HAP-1 (cell line): ENCODE measurements around the gene ARL6IP6.
A peak's percentile ranks its signal among the peaks of the same experiment; 100 is the strongest.
"Not testable (repeated sequence)": the region's sequence is repeated elsewhere in the genome, so short reads cannot be mapped to it uniquely, and the experiment has no call there.

Experiments
- DNase-seq, 2 experiments: peaks; one replicate each; pipeline ENCODE4 v3.0.0-alpha.2; 2016 to 2020; ENCODE audit warnings: low spot score in 2 of 2
- H3K27me3 ChIP-seq: fragments of 250-450 bp; sonication (Bioruptor Pico); 2 replicates; pipeline ENCODE4 v1.5.1; 2020; ENCODE audit warnings: low read depth, mild to moderate bottlenecking, moderate library complexity
- H3K36me3 ChIP-seq: fragments of 250-450 bp; sonication (Bioruptor Pico); replicated peaks from 2 replicates; pipeline ENCODE4 v1.5.1; 2020; ENCODE audit warnings: mild to moderate bottlenecking
- H3K4me1 ChIP-seq: fragments of 250-450 bp; sonication (Bioruptor Pico); 2 replicates; pipeline ENCODE4 v1.5.1; 2020; ENCODE audit warnings: mild to moderate bottlenecking
- H3K4me3 ChIP-seq: fragments of 250-450 bp; sonication (Bioruptor Pico); 2 replicates; pipeline ENCODE4 v1.5.1; 2020; ENCODE audit warnings: mild to moderate bottlenecking, moderate library complexity
- H3K9me3 ChIP-seq: fragments of 250-450 bp; sonication (Bioruptor Pico); 2 replicates; pipeline ENCODE4 v1.5.1; 2020; ENCODE audit warnings: mild to moderate bottlenecking, moderate library complexity
- in situ Hi-C: fragments of 300-500 bp; cut with MboI; formaldehyde crosslinking; loops from 3 replicates; pipeline ENCODE4 v1.14.3; 2020; ENCODE audit warnings: low sequenced_read_pairs, inconsistent platforms, mixed read lengths

ARL6IP6 gene

DNA sequence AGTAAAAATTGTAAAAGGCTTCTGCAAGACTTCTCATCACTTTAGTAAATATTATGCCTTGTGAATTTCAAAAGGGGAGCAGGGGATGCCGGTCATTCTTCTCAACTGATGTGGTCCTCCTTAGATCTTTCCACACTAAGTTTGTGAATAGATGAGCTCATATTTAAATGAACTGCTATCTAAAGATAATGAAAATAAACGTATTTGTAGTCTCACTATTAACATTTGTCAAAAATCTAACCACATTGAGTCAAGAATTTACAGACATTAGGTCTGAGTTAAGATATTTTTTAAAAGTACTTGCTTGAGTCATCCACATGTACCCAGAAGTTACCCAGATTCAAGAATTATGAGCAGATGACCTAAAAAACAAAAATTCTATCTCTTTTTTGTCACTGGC lies 7.7 kb upstream of the ARL6IP6 start:
- H3K4me1 ChIP-seq: peaks cover 7% of the 10 kb centered on the region
- in situ Hi-C loops: no loop called here
- no peak for DNase-seq
- no peaks in the 10 kb centered on the region for H3K27me3 ChIP-seq
- H3K9me3 ChIP-seq: no peaks in the 10 kb centered on the region
- H3K36me3 ChIP-seq: peaks cover 79% of the 10 kb centered on the region
- H3K4me3 ChIP-seq: no peak overlapping the region

DNA sequence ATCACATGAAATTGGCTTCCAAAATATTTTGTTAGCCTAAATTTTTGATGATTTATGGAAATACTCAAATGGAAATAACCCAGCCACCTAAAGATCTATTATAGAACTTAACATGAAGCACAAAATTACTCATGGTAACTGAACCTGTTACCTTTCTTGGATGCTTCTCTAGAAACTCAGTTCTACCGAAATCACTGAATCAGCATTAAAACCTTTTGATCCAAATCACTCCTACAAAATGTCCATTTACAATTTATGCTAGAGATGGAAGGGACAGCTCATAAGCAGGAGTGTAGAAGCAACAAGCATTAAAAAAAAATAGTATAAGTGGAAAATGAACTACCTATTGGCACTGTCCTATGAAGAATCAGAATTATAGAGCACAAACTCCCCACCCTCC lies 3.3 kb upstream of the ARL6IP6 start:
- H3K4me3 ChIP-seq: no peak overlapping the region; the same call in 1 of the 2 replicates
- H3K4me1 ChIP-seq: peaks cover 9% of the 10 kb centered on the region
- H3K9me3 ChIP-seq: no peaks in the 10 kb centered on the region
- H3K27me3 ChIP-seq: no peaks in the 10 kb centered on the region
- DNase-seq: no peak
- in situ Hi-C loops: no loop called here
- peaks cover 59% of the 10 kb centered on the region for H3K36me3 ChIP-seq

DNA sequence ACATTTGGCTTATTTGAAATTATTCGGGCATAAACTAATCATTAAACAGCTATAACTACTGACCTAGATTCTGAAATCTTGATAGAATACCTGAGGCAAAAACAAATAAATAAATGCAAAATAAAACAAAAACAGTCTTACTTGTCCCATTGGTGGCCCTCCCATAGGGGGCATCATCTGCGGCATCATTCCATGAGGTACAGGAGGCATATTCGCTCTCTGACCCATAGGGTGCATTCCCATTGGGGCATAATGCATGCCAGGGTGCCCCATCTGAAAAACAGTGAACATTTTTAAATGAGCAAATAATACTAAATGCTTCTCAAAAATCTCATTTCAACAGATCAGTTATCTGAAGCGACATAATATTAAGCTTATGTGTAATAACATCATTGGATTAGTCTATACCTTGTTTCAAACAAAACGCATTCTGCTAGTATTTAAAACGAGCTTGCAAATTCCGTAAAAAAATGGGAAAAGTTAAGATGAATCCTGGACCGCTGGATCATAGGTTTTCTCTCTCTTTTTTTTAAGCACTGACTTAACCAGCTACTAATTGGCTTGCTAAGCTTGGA lies 2.5 kb upstream of the ARL6IP6 start:
- Histone ChIP-seq H3K36me3 (peaks cover 58% of the 10 kb centered on the region), H3K4me3 (peak overlapping the region; percentile 88), H3K4me1 (peaks cover 14% of the 10 kb centered on the region), H3K27me3 (no peaks in the 10 kb centered on the region), H3K9me3 (no peaks in the 10 kb centered on the region)
- in situ Hi-C loops: no loop called here
- peak; percentile 47 to 71 for DNase-seq

DNA sequence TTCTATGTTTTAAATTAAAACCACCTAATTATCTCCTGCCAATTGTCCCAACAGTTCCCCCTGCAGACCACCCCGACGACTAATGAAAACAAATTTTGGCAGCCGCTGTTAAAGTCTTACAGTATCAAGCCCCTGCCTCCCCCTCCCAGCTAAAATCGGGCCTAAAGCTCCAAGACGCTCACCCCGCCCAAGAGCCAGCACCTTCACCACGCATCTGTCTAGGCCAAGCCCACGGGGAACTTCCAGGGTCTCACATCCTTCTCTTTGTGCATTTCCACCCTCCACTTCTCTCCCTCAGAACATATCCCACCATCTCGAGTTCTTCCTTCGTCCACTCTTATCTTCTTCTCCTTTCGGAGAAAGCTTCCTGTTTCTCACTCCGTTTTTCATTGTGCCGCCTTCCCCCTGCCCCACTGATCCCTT lies 1.6 kb upstream of the ARL6IP6 start:
- peak overlapping the region; percentile 88 for H3K4me3 ChIP-seq
- in situ Hi-C loops: no loop called here
- H3K27me3 ChIP-seq: no peaks in the 10 kb centered on the region
- H3K9me3 ChIP-seq: no peaks in the 10 kb centered on the region
- peaks cover 56% of the 10 kb centered on the region for H3K36me3 ChIP-seq
- H3K4me1 ChIP-seq: peaks cover 17% of the 10 kb centered on the region
- peak; percentile 24 to 58 for DNase-seq

DNA sequence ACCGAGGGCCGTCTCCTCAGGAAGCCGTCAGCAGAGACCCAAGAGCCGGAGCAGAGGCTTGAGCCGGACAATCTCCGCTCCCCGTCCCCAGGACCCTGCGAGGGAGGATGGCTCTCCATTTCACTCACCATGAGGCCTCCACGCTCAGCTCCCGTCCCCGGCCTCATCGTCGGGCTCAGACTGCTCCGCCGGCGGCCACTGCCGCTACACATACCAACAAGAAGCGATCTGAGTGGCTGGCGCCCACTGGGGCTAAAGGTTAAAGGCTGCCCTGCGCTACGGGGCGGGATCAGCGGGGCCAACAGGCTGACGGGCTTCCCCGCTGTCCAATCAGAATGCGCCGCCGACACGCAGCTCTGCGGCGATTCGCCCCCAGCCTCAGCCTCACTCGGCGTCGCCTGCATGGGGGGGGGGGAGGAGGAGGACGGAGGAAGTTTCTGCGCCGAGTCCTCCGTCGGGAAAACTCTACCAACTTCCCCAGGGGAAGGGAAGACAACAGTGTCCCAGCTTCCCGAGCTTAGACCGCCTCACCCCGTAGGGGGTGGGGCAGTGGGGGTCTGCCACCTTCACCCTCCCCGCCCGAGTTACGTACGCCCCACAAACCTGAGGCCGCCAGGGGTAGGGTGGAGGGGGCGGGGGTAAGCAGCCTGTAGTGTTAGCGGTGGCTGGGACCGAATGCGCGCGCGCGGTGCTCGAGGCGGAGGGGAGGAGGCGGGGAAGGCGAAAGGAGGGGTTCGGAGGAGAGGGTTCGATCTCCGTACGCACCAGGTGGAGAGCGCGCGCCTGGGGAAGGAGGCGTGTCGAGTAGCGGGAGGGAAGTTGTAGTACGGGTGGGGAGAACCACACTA lies 968 bp upstream of the ARL6IP6 start, which contains the start of gene PRPF40A:
Gene PRPF40A (minus strand): TSS at position 234 of the 848 bp plus-strand sequence. CDS start 22 bp downstream, at position 212.
- DNase-seq: peak; percentile 88 to 99
- H3K4me3 ChIP-seq: peak within 1 kb of the TSS; percentile 88
- peaks cover 17% of the 10 kb centered on the region for H3K4me1 ChIP-seq
- no peaks in the 10 kb centered on the region for H3K9me3 ChIP-seq
- no peaks in the 10 kb centered on the region for H3K27me3 ChIP-seq
- H3K36me3 ChIP-seq: peaks cover 50% of the 10 kb centered on the region
- in situ Hi-C loops: no loop called here

DNA sequence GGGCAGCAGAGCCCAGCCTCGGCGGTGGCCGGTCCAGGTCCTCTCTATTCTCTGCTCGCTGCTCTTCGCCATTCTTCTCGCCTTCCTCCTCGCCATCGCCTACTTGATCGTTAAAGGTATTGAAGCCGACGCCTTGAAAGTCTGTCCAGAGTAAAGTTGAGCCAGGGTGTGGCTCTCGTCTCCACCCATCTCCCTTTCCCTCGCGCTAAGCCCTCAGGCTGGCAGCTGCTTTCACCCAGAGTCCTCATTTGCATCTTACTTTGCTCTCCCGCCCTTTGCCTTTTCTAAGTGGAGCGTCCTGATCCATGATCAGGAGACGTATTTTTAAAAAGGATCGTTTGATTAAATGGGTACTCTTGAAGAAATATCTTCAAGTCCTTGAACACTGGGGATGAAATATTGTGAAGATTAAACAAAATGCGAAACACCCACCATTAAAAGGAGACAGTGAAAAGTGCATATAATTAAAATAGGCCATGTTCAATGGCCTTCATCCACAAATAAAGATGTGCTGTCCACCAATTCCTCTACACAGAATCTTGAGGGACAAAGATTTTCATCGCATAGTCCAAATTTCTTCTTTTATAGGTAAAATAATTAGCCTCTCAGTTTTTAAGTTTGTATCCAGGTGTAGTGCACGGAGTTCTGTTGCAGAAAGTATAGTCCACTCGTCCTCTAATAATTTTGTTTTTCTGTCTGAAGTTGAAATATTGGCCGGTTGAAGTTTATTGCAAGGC lies 657 bp downstream of the ARL6IP6 start:
- DNase-seq: peak; percentile 85 to 86
- H3K27me3 ChIP-seq: no peaks in the 10 kb centered on the region
- H3K4me3 ChIP-seq: peak overlapping the region; percentile 88
- H3K4me1 ChIP-seq: peaks cover 17% of the 10 kb centered on the region
- H3K9me3 ChIP-seq: no peaks in the 10 kb centered on the region
- peaks cover 43% of the 10 kb centered on the region for H3K36me3 ChIP-seq
- in situ Hi-C loops: no loop called here

DNA sequence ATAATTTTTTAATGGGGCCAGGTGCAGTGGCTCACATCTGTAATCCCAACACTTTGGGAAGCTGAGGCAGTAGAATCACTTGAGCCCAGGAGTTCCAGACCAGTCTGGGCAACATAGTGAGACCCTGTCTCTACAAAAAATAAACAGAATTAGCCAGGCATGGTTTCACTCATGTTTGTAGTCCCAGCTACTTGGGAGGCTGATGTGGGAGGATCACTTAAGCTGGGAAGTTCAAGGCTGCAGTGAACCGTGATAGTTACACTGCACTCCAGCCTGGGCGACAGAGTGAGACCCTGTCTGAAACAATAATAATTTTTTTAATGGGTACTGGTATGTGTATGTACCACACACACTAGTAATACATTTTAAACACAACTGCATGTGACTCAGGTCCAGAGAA lies 2.4 kb downstream of the ARL6IP6 start:
- H3K27me3 ChIP-seq: no peaks in the 10 kb centered on the region
- DNase-seq: no peak
- no peak overlapping the region for H3K4me3 ChIP-seq
- peaks cover 10% of the 10 kb centered on the region for H3K4me1 ChIP-seq
- peaks cover 27% of the 10 kb centered on the region for H3K36me3 ChIP-seq
- in situ Hi-C loops: no loop called here
- H3K9me3 ChIP-seq: no peaks in the 10 kb centered on the region

DNA sequence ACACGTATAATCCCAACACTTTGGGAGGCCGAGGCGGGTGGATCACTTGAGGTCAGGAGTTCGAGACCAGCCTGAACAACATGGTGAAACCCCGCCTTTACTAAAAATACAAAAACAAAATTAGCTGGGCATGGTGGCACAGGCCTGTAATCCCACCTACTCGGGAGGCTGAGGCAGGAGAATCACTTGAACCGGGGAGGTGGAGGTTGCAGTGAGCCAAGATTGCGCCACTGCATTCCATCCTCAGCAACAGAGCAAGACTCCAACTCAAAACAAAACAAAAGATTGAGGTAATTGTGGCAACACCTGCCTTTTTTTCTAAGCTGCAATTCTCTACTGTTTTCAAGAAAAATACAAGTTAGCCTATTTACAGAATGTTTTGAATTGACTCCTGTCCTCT lies 4.2 kb downstream of the ARL6IP6 start:
- Histone ChIP-seq H3K36me3 (peaks cover 24% of the 10 kb centered on the region), H3K4me1 (peaks cover 10% of the 10 kb centered on the region)
- H3K27me3 ChIP-seq, DNase-seq, H3K4me3 ChIP-seq, H3K9me3 ChIP-seq, in situ Hi-C loops: not testable (repeated sequence)

DNA sequence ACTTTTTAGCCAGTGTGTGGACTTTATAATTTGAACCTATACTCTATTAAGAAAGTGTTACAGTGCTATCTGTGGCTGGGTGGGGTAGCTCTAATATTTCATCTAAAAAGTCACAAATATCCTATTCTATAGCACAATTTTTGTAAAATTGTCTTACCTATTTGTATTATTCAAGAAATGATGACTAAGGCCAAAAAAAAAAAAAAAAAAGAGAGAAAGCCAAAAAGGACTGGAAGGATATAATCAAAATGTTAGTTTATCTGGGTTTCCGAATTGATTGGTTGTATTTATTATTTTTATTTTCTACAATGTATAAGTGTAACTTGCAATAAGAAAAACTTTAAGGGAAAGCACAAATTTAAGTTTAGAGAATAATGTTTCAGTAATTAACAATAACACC lies 5.5 kb downstream of the ARL6IP6 start:
- Histone ChIP-seq H3K4me3 (no peak overlapping the region), H3K27me3 (no peaks in the 10 kb centered on the region), H3K9me3 (no peaks in the 10 kb centered on the region), H3K36me3 (peaks cover 24% of the 10 kb centered on the region), H3K4me1 (peaks cover 10% of the 10 kb centered on the region)
- no peak for DNase-seq
- in situ Hi-C loops: no loop called here

DNA sequence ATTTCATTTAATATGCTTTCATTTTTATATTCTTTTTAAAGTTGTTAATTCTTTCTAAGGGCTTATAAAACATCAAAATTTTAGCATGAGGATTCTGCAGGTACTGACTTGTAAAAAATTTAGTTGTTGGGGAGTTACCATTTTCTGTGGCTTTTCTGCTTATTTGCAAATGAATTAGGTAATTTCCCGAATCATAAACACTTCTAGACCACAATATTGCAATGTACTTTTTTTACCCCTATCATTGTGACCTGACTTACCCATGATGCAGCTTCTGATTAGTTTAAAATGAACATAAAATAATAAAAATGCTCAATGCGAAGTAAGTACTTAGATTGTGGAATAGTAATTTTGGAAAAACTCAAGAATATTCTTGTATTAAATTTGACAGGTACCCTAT lies 11.4 kb downstream of the ARL6IP6 start:
- no peaks in the 10 kb centered on the region for H3K9me3 ChIP-seq
- no peaks in the 10 kb centered on the region for H3K4me1 ChIP-seq
- in situ Hi-C loops: no loop called here
- no peak overlapping the region for H3K4me3 ChIP-seq
- H3K36me3 ChIP-seq: no peaks in the 10 kb centered on the region; the same call in none of the 2 replicates
- DNase-seq: no peak
- no peaks in the 10 kb centered on the region for H3K27me3 ChIP-seq

DNA sequence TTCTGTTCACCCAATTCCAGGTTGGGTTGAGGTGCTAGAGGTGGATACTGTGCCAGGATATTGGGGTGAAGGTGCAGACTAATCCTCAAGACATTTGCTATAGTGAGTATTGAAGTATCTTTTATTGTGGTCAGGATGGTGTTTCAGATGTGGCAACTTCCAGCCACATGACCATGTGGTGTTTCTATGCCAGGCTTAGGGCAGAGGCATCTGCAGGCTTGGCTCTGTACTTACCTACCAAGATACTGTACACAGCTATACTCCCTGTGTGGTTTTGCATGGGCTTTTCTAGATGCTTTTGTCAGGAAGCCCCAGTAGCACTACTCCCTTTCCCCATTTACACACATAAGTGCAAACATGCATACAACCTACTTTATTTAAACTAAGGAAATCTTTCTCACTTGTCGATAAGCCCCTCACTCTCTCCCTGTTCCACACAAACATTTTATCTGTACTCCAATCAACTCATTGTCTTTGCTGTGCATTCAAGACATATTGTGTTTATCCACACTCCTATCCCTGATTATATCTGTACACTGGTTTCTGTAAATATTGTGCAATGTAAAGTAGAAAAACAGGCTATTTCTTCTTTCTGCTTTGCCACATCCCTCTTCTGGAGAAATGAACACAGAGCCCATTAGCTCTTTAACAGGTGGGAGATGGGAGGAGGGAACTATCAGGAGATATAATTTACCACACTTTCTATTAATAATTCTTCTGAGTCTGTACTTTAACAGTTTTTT lies 12.3 kb downstream of the ARL6IP6 start:
- no peaks in the 10 kb centered on the region for H3K4me1 ChIP-seq
- H3K36me3 ChIP-seq: peaks cover 7% of the 10 kb centered on the region; the same call in 1 of the 2 replicates
- H3K4me3 ChIP-seq: no peak overlapping the region
- DNase-seq: no peak
- in situ Hi-C loops: no loop called here
- H3K27me3 ChIP-seq: no peaks in the 10 kb centered on the region
- no peaks in the 10 kb centered on the region for H3K9me3 ChIP-seq

DNA sequence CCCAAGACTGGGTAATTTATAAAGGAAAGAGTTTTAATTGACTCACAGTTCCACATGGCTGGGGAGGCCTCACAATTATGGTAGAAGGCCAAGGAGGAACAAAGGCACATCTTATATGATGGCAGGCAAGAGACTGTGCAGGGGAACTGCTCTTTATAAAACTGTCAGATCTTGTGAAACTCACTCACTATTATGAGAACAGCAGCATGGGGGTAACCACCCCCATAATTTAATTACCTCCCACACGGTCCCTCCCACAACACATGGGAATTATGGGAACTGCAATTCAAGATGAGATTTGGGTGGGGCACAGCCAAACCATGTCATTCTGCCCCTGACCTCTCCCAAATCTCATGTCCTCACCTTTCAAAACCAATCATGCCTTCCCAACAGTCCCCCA lies 19.1 kb downstream of the ARL6IP6 start:
- H3K4me1 ChIP-seq: not testable (repeated sequence)

DNA sequence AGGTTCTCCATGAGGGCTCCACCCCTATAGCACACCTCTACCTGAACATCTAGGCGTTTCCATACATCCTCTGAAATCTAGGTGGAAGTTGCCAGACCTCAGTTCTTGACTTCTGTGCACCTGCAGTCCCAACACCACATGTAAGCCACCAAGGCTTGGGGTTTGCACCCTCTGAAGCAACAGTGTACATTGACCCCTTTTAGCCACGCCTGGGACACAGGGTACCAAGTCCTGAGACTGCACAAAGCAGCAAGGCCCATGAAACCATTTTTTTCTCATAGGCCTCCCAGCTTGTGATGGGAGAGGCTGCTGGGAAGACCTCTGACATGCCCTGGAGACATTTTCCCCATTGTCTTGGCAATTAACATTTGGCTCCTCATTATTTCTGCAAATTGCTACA lies 20.0 kb downstream of the ARL6IP6 start:
- H3K36me3 ChIP-seq: peaks cover 46% of the 10 kb centered on the region
- in situ Hi-C loops: no loop called here
- H3K4me3 ChIP-seq: no peak overlapping the region
- DNase-seq: no peak
- no peaks in the 10 kb centered on the region for H3K4me1 ChIP-seq
- no peaks in the 10 kb centered on the region for H3K9me3 ChIP-seq
- no peaks in the 10 kb centered on the region for H3K27me3 ChIP-seq

More for the DNA sequence above, 19.1 kb downstream of the ARL6IP6 start:
- peaks cover 42% of the 10 kb centered on the region for H3K36me3 ChIP-seq
- H3K27me3 ChIP-seq, DNase-seq, H3K4me3 ChIP-seq, in situ Hi-C loops, H3K9me3 ChIP-seq: not testable (repeated sequence)
